Small intestine (tissue), 7 donors: Measurements from ENCODE around the gene FBXO42. TPM values are rescaled to one million over a fixed set of nuclear protein-coding genes. Genes with fewer than 3 reads are reported as not detected.
"Not testable (repeated sequence)": the region's sequence is repeated elsewhere in the genome, so short reads cannot be mapped to it uniquely, and the experiment has no call there.

Experiments
- DNase-seq, 2 donors: peaks; one replicate each; pipeline versions ENCODE4 v3.0.0 to v3.0.0-alpha.2; 2013
- FAIRE-seq: peaks from 2 replicates; lab custom pipeline; 2012; peaks lifted over from hg19 to GRCh38; lab: Jason Lieb, UNC
- H3K27ac ChIP-seq, 3 donors: one replicate each; pipeline ENCODE4 v1.5.1; 2013; ENCODE audit warnings: low read length in 2 of 3, mild to moderate bottlenecking in 2 of 3, control low read depth in 1 of 3, inconsistent platforms in 1 of 3, low read depth in 1 of 3, moderate library complexity in 1 of 3
- H3K27me3 ChIP-seq, 3 donors: one replicate each; pipeline ENCODE4 v1.6.1; 2013; ENCODE audit warnings: low read length in 3 of 3, inconsistent platforms in 1 of 3; ENCODE audit not compliant: control insufficient read depth in 3 of 3, insufficient read depth in 3 of 3
- H3K36me3 ChIP-seq, 3 donors: one replicate each; pipeline ENCODE4 v1.6.1; 2013; ENCODE audit warnings: low read length in 3 of 3, inconsistent platforms in 1 of 3, low read depth in 1 of 3, mild to moderate bottlenecking in 1 of 3, moderate library complexity in 1 of 3; ENCODE audit not compliant: control insufficient read depth in 3 of 3, insufficient read depth in 2 of 3
- H3K4me1 ChIP-seq, 3 donors: one replicate each; pipeline ENCODE4 v1.6.1; 2013; ENCODE audit warnings: low read length in 2 of 3, inconsistent platforms in 1 of 3, low read depth in 1 of 3, mild to moderate bottlenecking in 1 of 3, moderate library complexity in 1 of 3; ENCODE audit not compliant: control insufficient read depth in 3 of 3, insufficient read depth in 2 of 3
- H3K4me3 ChIP-seq, 3 donors: one replicate each; pipeline ENCODE4 v1.5.1; 2013; ENCODE audit warnings: low read length in 3 of 3, control low read depth in 1 of 3, inconsistent platforms in 1 of 3, low read depth in 1 of 3, mild to moderate bottlenecking in 1 of 3, moderate library complexity in 1 of 3
- H3K9me3 ChIP-seq, 2 donors: one replicate each; pipeline ENCODE4 v1.6.1; 2013; ENCODE audit warnings: low read depth in 1 of 2, low read length in 1 of 2; ENCODE audit not compliant: control insufficient read depth in 2 of 2, insufficient read depth in 1 of 2
- WGBS, 3 donors: extraction: QIAGEN DNeasy Blood & Tissue Kit; methylation state at CpG; one replicate each; pipeline ENCODE4 v1.1.7; 2013; 5-methylcytosine and 5-hydroxymethylcytosine counted together
- polyA plus RNA-seq, 4 donors: library from polyadenylated mRNA; stranded (reverse) in 3 of 4; unstranded in 1 of 4; fragments of 200-250 nt in 3 of 4; fragments of 120-200 nt in 1 of 4; gene quantifications; one replicate each; pipeline versions ENCODE4 v1.2.1 to v1.2.3, GENCODE V29; 2013
- donor health status: healthy with polysubstance abuse.
- donor health status: control.
- donor health status: control.
- donor health status: Bipolar disorder and iron deficiency.
- donor health status: healthy.

The FBXO42 gene
- polyA plus RNA-seq, 4 donors: 10.0 to 14.5 (median 12.2) TPM

GRCh38 chr1:16351456-16351993 lies 755 bp downstream of the FBXO42 start:
- Histone ChIP-seq H3K36me3 (peaks cover 0 to 5% (median 0%) of the 10 kb centered on the region in 3 donors), H3K4me3 (peak overlapping the region; percentile 87 to 93 (median 91)), H3K4me1 (peaks cover 4 to 10% (median 9%) of the 10 kb centered on the region in 3 donors), H3K27me3 (no peaks in the 10 kb centered on the region), H3K27ac (peak overlapping the region; percentile 79 to 97 (median 90)), H3K9me3 (no peaks in the 10 kb centered on the region)
- DNase-seq (peak; percentile 30 to 50), FAIRE-seq (no peak)
- 1% methylated on average over 20 of the region's 20 CpGs for WGBS, 3 donors

- FAIRE-seq (no peak), DNase-seq (no peak)
- no peak overlapping the region for H3K27ac ChIP-seq
- no peaks in the 10 kb centered on the region for H3K9me3 ChIP-seq
- no peak overlapping the region for H3K4me3 ChIP-seq
- no peaks in the 10 kb centered on the region for H3K27me3 ChIP-seq
- 63 to 69% (median 67%) methylated on average over 2 of the region's 2 CpGs for WGBS, 3 donors
- H3K4me1 ChIP-seq: peaks cover 4 to 10% (median 9%) of the 10 kb centered on the region in 3 donors
- H3K36me3 ChIP-seq: peaks cover 0 to 5% (median 0%) of the 10 kb centered on the region in 3 donors
Observed at GRCh38 chr1:16349847-16350406, 2.4 kb downstream of the FBXO42 start.

- FAIRE-seq (no peak), DNase-seq (no peak)
- Histone ChIP-seq H3K4me1 (peaks cover 4 to 10% (median 9%) of the 10 kb centered on the region in 3 donors), H3K27ac (no peak overlapping the region), H3K36me3 (peaks cover 0 to 5% (median 0%) of the 10 kb centered on the region in 3 donors), H3K27me3 (no peaks in the 10 kb centered on the region), H3K4me3 (no peak overlapping the region), H3K9me3 (no peaks in the 10 kb centered on the region)
- 92 to 94% (median 94%) methylated on average over 14 of the region's 14 CpGs for WGBS, 3 donors
Observed at GRCh38 chr1:16348414-16349182, 3.7 kb downstream of the FBXO42 start.

GRCh38 chr1:16343276-16343675 lies 9.0 kb downstream of the FBXO42 start:
- FAIRE-seq, H3K27me3 ChIP-seq, H3K4me3 ChIP-seq, DNase-seq, H3K27ac ChIP-seq, H3K4me1 ChIP-seq, H3K9me3 ChIP-seq: not testable (repeated sequence)
- peaks cover 0 to 20% (median 0%) of the 10 kb centered on the region in 3 donors for H3K36me3 ChIP-seq
- 95 to 99% (median 97%) methylated on average over 6 of the region's 6 CpGs for WGBS, 3 donors

- H3K9me3 ChIP-seq: no peaks in the 10 kb centered on the region
- FAIRE-seq: no peak
- H3K4me1 ChIP-seq: no peaks in the 10 kb centered on the region
- no peak for DNase-seq
- H3K36me3 ChIP-seq: peaks cover 0 to 18% (median 0%) of the 10 kb centered on the region in 3 donors
- H3K4me3 ChIP-seq: no peak overlapping the region
- 80 to 85% (median 81%) methylated on average over 6 to 10 of the region's 10 CpGs for WGBS, 3 donors
- no peaks in the 10 kb centered on the region for H3K27me3 ChIP-seq
- H3K27ac ChIP-seq: no peak overlapping the region
Observed at GRCh38 chr1:16342331-16343062, 9.8 kb downstream of the FBXO42 start.

GRCh38 chr1:16340673-16341072 lies 11.6 kb downstream of the FBXO42 start:
- no peak for FAIRE-seq
- no peaks in the 10 kb centered on the region for H3K4me1 ChIP-seq

GRCh38 chr1:16338961-16339360 lies 13.3 kb downstream of the FBXO42 start:
- DNase-seq (no peak), FAIRE-seq (no peak)
- peaks cover 0 to 18% (median 0%) of the 10 kb centered on the region in 3 donors for H3K36me3 ChIP-seq
- H3K4me3 ChIP-seq: no peak overlapping the region
- H3K27me3 ChIP-seq: no peaks in the 10 kb centered on the region
- no peaks in the 10 kb centered on the region for H3K9me3 ChIP-seq
- H3K27ac ChIP-seq: no peak overlapping the region
- WGBS, 3 donors: 95 to 98% (median 96%) methylated on average over 5 of the region's 5 CpGs
- peaks cover 0 to 3% (median 0%) of the 10 kb centered on the region in 3 donors for H3K4me1 ChIP-seq

More at GRCh38 chr1:16340673-16341072, 11.6 kb downstream of the FBXO42 start:
- no peaks in the 10 kb centered on the region for H3K9me3 ChIP-seq
- H3K4me3 ChIP-seq: no peak overlapping the region
- WGBS, 3 donors: 97 to 100% (median 97%) methylated on average over 1 of the region's 1 CpG
- DNase-seq: no peak
- no peak overlapping the region for H3K27ac ChIP-seq
- no peaks in the 10 kb centered on the region for H3K27me3 ChIP-seq
- peaks cover 0 to 18% (median 0%) of the 10 kb centered on the region in 3 donors for H3K36me3 ChIP-seq
